HG03378 (cell line): ENCODE results near the gene PARVB.

ENCODE experiments used
- ATAC-seq: cut with Tn5 transposase; IDR thresholded peaks from one replicate; pipeline ENCODE4 v1.9.1; 2021; ENCODE audit warnings: mild to moderate bottlenecking, moderate library complexity; ENCODE audit not compliant: unreplicated experiment

Gene PARVB

GRCh38 chr22:44211256-44211945 is 187.3 kb downstream of the PARVB start:
- no peak for ATAC-seq

GRCh38 chr22:44211946-44212930 is 188.1 kb downstream of the PARVB start:
- no peak for ATAC-seq

DNA sequence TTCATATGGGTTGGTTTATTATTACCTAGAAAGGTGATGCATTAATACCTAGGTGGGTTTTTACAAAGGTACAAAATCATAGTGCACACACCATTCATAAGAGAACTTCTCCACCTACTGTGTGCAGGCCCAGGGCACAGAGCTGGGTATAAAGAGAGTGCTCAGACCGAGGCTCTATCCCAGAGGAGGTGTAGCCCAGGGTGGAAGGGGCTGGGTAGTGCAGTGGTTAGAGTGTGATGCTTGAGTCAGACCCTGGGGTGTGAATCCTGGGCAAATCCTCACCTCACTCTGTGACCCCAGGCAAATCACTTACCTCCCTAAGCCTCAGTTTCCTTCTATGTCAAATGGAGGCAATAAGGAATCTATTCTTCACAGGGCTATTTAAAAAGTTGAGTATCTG is 188.8 kb downstream of the PARVB start:
- no peak for ATAC-seq

DNA sequence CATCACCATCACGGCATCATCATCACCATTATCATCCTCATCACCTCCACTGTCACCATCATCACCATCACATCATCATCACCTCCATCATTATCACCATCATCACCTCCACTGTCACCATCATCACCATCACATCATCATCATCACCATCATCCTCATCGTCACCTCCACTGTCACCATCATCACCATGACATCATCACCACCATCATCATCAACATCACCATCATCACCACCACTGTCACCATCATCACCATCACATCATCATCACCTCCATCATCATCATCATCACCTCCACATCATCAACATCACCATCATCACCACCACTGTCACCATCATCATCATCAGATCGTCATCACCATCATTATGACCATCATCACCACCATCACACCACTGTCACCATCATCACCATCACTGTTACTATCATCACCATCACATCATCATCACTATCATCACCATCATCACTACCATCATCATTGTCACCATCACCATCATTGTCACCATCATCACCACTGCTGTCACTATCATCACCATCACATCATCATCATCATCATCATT is 189.5 kb downstream of the PARVB start:
- ATAC-seq: no peak

GRCh38 chr22:44214187-44214586 is 190.1 kb downstream of the PARVB start:
- ATAC-seq: no peak

- no peak for ATAC-seq
These were observed 190.7 kb downstream of the PARVB start for GRCh38 chr22:44214764-44215163.

GRCh38 chr22:44215287-44215686 is 191.2 kb downstream of the PARVB start:
- ATAC-seq: no peak

DNA sequence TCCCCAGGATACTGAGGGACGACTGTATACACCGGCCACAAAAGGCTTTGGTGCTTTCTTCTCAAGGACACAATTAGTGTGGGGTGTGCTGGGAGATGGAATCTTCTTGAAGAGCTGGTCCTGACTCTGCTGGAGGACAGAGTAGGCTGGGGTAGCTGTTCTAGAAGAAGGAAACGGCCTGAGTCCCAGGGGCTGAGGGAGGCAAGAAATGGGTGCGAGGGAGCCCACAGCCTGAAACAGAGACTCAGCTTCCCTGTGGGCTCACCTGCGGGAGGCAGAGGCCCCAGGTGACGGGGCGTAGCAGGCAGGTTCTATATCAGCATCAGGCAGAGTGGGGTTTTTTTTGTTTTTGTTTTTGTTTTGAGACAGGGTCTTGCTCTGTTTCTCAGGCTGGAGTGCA is 193.2 kb downstream of the PARVB start:
- ATAC-seq: no peak

DNA sequence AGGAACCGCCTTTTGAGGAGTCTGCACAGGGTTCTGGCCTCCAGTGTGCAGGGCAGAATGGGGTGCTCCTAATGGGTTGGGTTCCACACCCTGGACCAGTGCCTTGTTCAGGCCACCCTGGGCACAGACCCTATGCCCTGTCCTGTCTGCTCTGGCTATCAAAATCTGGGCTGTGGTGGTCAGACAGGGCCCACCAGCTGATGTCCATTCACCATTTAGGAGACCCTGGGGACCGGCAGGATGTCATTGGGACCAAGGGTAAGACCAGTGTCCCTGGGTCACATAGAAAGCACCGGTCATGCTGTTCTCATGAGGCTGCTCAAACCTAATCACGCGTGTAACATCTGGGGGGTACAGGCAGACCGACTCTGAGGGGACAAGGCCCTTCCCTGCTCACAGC is 194.0 kb downstream of the PARVB start:
- ATAC-seq: no peak

- no peak for ATAC-seq
These were observed 195.2 kb downstream of the PARVB start for GRCh38 chr22:44219101-44219870.

DNA sequence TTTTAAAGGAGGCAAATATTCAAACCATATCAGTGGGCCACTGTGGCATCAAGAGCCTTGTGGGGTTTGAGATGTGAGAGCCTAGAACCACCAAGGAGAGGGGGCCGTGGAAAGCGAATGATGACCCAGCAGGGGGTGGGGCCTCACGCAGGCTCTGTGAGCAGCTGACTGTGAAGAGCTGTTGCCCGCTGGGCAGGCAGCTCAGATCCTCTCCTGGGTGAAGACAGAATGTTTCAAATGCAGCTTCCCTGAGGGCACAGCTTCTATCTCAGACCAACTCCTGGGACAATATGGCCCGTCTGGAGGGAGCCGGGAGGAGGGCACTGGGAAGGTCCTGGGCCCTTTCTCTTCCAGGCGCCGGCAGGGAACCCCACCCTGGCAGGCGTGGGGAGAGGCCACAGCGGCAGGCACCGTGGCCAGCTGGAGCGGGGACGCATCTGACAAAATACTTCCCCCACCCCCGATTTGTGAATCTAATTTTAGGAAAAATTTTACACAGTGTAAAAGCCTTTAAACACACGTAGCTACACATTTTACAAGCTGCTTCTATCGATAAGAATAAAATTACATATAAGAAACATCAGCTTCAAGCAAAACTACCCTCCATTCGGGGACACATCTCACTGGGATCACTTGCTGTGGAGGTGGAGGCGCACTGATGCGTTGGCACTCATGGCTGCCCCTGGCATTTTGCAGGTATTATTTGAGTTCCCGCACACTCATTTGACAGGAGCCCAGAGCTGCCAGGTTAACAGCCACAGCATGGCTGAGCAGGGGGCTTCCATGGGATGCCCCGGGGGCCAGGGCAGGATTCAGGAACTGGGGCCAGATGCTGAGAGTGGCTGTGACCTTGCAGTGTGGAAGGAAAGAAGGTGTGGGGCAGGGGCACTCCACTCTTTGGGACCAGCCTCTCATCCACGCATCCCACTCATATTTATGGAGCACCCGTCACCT is 196.9 kb downstream of the PARVB start:
- ATAC-seq: no peak

DNA sequence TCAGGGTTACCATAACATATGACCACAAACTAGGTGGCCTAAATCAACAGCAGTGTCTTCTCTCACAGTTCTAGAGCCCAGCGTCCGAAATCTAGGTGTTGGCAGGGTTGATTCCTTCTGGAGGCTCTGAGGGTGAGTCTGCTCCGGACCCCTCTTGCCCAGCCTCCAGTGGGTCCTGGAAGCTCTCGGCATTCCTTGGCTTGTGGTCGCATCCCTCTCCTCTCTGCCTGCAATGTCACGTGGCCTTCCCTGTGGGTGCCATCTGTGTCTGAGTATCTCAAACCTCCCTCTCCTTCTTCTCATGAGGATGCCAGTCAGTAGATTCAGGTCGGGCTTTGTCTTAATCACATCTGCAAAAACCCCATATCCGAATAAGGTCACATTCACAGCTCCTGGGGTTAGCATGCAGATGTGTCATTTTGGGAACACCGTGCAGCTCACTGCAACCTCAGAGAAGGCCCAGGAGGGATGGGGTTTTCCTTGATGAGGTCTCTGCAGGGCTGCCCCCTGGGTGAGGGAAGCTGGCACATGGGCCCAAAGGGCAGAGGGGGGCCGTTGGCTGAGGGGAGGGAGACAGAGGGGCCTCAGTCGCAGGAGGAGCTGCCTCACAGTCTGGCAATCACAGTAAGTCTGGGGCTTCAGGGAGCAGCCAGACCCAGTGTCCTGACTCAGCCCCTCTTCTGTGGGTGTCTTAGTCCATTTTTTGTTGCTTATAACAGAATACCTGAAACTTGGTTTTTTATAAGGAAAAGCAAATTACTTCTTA is 197.8 kb downstream of the PARVB start:
- ATAC-seq: no peak
